Measurements from ENCODE around the gene LTC4S. TPM values are rescaled to one million over a fixed set of nuclear protein-coding genes. Genes with fewer than 3 reads are reported as not detected.
"Not testable (repeated sequence)": the region's sequence is repeated elsewhere in the genome, so short reads cannot be mapped to it uniquely, and the experiment has no call there.

LTC4S gene
- polyA plus RNA-seq, 1 experiment, result 0.88 TPM

DNA sequence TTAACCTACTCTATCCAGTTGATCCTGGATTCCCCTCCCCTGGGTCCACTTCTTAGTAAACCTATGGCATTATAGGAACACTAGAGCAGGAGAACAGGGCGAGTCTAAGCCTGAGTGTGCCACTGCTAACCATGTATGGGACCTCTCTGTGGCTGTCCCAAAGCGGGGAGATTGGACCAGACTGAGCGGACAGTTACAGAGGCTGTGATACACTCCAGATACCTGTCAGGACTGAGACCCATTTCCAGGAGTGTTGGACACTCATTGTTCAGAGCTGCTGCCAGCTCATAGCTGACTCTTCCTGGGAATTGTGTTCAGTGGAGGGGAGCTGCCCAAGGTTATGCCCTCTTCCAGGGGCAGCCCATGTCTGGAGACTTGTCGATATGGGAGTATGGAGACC is 11.9 kb upstream of the LTC4S start:
- Histone ChIP-seq H3K4me3 (ENCODE audit: low read depth, low read length) (no peak overlapping the region), H3K36me3 (ENCODE audit: control insufficient read depth, insufficient read depth, low read length) (peaks cover 5% of the 10 kb centered on the region), H3K27me3 (ENCODE audit: control insufficient read depth, insufficient read depth, low read length) (no peaks in the 10 kb centered on the region)
- POLR2A ChIA-PET, result no interaction called here
- no peak for DNase-seq (ENCODE audit: low read depth)
- CTCF ChIA-PET, result interaction anchor here (1.7 kb wide), 1 partner anchor 18 kb away, joined by 7 read pairs; no protein-coding TSS in a partner anchor
- TF ChIP-seq, protein P1, sequence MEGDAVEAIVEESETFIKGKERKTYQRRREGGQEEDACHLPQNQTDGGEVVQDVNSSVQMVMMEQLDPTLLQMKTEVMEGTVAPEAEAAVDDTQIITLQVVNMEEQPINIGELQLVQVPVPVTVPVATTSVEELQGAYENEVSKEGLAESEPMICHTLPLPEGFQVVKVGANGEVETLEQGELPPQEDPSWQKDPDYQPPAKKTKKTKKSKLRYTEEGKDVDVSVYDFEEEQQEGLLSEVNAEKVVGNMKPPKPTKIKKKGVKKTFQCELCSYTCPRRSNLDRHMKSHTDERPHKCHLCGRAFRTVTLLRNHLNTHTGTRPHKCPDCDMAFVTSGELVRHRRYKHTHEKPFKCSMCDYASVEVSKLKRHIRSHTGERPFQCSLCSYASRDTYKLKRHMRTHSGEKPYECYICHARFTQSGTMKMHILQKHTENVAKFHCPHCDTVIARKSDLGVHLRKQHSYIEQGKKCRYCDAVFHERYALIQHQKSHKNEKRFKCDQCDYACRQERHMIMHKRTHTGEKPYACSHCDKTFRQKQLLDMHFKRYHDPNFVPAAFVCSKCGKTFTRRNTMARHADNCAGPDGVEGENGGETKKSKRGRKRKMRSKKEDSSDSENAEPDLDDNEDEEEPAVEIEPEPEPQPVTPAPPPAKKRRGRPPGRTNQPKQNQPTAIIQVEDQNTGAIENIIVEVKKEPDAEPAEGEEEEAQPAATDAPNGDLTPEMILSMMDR (IDR thresholded peaks at IDR 0.05; ENCODE audit: insufficient read depth, low read depth, low read length), result no peak

DNA sequence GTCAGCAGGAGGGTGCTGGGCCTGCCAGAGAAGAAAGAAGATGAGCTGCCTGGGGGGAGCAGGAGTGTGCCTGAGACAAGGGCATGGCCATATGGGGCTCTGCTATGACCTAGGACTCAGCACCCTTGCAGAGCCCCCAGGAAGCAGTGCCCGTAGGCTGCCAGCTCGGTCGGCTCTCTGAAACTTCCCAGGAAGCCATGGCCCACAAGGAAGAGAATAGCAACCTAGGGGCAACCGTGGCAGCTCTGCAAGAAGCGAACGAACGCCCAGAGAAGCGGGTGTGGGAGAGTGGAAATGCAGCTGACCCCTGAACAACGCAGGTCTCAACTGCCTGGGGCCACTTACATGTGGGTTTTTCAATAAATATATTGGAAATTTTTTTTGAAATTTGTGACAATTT is 10.7 kb upstream of the LTC4S start:
- Histone ChIP-seq H3K27me3 (ENCODE audit: control insufficient read depth, insufficient read depth, low read length) (no peaks in the 10 kb centered on the region), H3K36me3 (ENCODE audit: control insufficient read depth, insufficient read depth, low read length) (peaks cover 3% of the 10 kb centered on the region), H3K4me3 (ENCODE audit: low read depth, low read length) (no peak overlapping the region)
- CTCF ChIA-PET, result interaction anchor here (0.8 to 1.0 kb wide), 2 partner anchors 12 to 20 kb away, joined by 4 read pairs; no protein-coding TSS in a partner anchor
- TF ChIP-seq, protein P1 (IDR thresholded peaks at IDR 0.05; ENCODE audit: insufficient read depth, low read depth, low read length), result no peak
- DNase-seq (ENCODE audit: low read depth), result no peak
- POLR2A ChIA-PET, result no interaction called here

DNA sequence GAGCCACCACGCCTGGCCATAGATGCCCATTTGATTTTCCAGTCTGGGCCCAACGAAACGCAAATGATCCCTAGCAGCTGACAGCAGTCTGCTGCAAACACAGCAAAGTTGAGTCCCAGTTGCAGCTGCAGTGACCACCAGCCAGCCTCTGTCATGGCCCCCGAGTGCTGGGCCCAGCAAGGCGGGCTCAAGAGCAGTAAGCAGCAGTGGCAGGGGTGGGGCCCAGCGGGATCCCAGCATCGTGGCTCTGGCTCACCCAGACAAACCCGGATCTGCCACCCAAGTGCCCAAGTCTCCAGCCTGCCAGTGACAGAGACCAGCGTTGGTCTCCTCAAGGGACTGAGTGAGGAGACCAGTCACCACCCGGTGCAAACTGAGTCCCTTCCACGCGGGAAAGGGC is 6.9 kb upstream of the LTC4S start:
- no peak for DNase-seq (ENCODE audit: low read depth)
- no peaks in the 10 kb centered on the region for H3K36me3 ChIP-seq (ENCODE audit: control insufficient read depth, insufficient read depth, low read length)
- TF ChIP-seq, protein P1 (IDR thresholded peaks at IDR 0.05; ENCODE audit: insufficient read depth, low read depth, low read length), result no peak
- no peaks in the 10 kb centered on the region for H3K27me3 ChIP-seq (ENCODE audit: control insufficient read depth, insufficient read depth, low read length)
- CTCF ChIA-PET, result interaction anchor here (2.8 kb wide), 1 partner anchor 9 kb away, joined by 7 read pairs; no protein-coding TSS in a partner anchor
- no peak overlapping the region for H3K4me3 ChIP-seq (ENCODE audit: low read depth, low read length)
- POLR2A ChIA-PET, result no interaction called here

DNA sequence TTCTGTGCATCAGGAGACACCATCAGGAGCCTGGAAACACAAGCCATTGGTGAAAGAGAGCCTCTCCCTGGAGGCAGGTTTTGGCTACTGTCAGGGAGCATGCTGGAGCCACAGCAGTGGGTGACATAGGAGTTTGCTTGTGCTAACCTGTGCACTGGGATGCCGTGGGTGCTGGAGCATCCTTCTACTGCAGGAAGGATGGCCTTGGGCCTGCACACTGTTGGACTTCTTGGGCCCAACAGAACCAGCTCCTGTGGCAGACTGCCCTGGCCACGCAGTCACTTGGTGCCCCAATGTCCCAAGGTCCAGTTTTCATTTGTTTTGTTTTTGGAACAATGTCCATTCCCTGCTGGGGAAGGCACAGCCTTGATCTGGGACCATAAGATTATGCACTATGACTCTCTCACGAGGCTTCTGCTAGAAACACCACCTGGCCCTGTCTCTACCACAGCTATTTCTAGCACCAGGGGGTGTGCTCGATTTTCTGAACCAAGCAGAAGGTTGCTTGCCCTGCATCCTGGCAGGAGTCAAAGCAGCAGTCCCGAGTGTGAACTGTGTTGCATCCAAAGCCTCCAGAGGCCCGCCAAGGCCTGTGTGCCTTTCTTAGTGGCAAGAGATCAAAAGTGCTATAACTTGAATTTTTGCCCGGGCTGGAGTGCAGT is 5.5 kb upstream of the LTC4S start:
- CTCF ChIA-PET, result interaction anchor here (2.8 kb wide), 1 partner anchor 8 kb away, joined by 7 read pairs; no protein-coding TSS in a partner anchor

DNA sequence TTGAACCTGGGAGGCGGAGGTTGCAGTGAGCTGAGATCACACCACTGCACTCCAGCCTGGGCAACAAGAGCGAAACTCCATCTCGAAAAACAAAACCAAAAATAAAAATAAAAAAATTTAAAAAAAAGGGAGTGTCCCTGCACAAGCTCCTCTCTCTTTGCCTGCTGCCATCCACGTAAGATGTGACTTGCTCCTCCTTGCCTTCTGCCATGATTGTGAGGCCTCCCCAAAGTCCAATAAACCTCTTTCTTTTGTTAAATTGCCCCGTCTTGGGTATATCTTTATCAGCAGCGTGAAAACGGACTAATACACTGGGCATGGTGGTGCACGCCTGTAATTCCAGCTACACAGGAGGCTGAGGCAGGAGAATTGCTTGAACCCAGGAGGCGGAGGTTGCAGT is 4.5 kb upstream of the LTC4S start:
- DNase-seq (ENCODE audit: low read depth); H3K36me3 ChIP-seq (ENCODE audit: control insufficient read depth, insufficient read depth, low read length); POLR2A ChIA-PET; H3K27me3 ChIP-seq (ENCODE audit: control insufficient read depth, insufficient read depth, low read length); H3K4me3 ChIP-seq (ENCODE audit: low read depth, low read length): not testable (repeated sequence)
- CTCF ChIA-PET, result interaction anchor here (1.2 kb wide), 2 partner anchors 9 to 22 kb away, joined by 3 to 4 read pairs; no protein-coding TSS in a partner anchor

More for the DNA sequence above, 5.5 kb upstream of the LTC4S start:
- Histone ChIP-seq H3K4me3 (ENCODE audit: low read depth, low read length) (no peak overlapping the region), H3K27me3 (ENCODE audit: control insufficient read depth, insufficient read depth, low read length) (no peaks in the 10 kb centered on the region), H3K36me3 (ENCODE audit: control insufficient read depth, insufficient read depth, low read length) (no peaks in the 10 kb centered on the region)
- TF ChIP-seq, protein P1 (IDR thresholded peaks at IDR 0.05; ENCODE audit: insufficient read depth, low read depth, low read length), result no peak
- POLR2A ChIA-PET, result no interaction called here
- DNase-seq (ENCODE audit: low read depth), result no peak
